GM21737 (cell line): ENCODE measurements around the gene ADGRB3.

Experiments used
- ATAC-seq: cut with Tn5 transposase; IDR thresholded peaks from one replicate; pipeline ENCODE4 v1.9.1; 2021; ENCODE audit warnings: mild to moderate bottlenecking, moderate library complexity; ENCODE audit not compliant: unreplicated experiment

ADGRB3 gene

DNA sequence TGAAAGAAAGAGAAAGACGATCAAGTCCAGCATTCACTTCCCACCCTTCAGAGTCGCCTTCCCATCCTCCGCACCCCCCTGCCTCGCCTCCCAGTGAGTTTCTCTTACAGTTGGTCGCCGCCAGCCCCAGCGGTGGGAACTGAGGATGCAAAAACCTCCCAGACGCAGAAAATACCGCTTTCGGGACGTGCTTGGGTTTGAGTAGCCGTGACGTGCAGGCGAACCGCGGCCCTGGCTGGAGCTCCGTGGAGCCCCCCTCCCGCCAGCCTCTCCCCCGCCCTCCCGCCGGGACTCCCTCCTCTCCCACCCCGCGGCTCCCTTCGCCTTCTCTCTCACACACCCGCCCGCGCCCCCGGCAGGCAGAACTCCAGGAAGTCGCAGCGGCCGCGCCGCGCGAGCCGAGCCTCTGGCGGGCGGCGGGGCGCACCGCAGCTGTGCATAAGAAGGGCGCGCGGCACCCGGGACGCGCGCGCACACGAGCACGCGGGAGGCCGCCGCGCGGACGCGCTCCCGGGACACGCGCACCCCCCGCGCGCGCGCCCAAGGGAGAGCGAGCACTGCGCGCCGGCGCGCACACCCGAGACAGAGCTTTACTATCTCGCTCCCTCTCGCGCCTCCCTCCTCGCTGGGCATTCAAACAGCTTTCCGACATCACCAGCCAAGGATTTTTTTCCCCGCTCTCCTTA, at the start of gene ADGRB3:
ADGRB3 (plus strand) TSS at position 557 of the 686 bp plus-strand sequence. CDS start 3,394 bp downstream, outside the sequence.
- ATAC-seq: peak; percentile 69

DNA sequence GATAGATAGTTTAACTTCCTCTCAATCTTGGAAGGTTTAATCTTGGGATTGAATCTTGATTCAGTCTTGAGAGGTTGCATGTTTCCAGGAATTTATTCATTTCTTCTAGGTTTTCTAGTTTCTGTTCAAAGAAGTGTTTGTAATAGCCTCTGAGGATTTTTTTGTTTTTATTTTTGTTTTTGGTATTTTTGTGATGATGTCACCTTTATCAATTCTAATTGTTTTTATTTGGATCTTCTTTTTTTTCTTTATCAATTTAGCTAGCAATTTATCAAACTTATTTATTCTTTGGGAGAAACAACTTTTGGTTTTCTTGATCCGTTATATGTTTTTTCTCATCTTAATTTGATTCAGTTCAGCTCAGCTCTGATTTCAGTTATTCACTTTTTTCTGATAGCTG, 41.5 kb upstream of the ADGRB3 start:
- ATAC-seq: no peak

DNA sequence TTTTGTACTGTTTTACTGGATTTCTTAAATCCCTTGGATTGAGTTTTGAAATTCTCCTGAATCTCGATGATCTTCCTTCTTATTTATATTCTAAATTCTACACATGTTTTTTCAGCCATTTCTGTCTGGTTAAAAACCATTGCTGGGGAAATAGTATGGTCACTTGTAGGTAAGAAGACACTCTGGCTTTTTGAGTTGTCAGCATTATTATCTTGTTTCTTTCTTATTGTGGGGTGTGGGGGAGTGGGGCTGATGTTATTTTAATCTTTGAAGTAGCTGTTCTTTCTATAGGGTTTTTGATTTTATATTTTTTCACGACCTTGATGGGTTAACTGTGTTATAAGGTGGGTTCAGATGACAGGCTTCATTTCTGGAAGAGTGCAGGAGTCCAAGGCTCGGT, 37.4 kb upstream of the ADGRB3 start:
- ATAC-seq: no peak

DNA sequence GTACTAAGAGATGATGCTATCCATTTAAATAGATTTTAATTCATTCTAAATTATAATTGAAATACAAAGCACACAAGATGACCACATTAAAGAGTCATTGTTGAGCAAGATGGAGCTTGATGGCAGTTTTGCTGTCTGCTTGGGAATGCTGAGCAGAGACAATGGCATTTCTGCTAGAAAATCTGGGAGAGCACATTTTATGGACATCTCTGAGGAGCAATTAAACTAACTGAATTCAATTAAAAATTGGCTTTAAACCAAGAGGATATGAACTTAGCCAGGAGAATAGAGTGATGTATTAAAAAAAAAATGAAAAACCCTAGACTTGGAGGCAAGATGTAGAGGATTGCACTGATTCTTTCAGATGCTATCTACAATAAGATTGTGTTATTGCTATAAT, 19.1 kb upstream of the ADGRB3 start:
- no peak for ATAC-seq

DNA sequence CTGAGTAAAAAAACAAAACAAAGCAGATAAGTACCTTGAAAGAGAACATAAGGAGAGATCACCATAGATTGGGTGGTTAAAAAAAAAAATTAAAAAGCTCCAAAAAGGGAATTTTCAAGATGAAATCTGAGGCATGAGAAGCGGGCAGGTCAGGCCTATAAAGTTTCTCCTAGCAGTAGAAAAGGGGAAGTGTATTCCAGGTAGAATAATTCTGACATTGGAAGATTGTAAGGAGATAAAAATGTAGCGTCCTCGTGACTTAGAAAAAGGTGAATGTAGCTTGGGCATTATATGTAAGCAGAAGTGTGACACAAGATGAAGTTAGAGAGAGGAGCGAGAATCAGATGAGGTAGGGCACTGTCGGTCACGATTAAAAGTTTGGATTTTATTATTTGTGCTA, 9.1 kb upstream of the ADGRB3 start:
- no peak for ATAC-seq

DNA sequence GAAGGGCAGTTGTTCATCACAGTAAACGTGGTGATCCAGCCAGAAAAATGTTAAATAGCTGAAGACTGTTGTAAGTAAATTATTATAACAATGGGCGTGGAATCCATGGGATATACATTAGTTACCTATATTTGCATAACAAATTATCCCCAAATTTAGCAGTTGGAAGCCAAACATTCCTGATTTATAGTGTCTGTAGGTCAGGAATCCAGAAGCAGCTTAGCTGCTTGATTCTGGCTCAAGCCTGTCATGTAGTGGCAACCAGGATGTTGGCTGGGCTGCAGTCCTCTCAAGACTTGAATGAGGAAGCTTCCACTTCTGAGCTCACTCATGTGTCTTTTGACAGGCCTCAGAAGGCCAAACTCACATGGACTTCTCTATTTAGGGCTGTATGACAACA, 6.9 kb upstream of the ADGRB3 start:
- ATAC-seq: no peak

DNA sequence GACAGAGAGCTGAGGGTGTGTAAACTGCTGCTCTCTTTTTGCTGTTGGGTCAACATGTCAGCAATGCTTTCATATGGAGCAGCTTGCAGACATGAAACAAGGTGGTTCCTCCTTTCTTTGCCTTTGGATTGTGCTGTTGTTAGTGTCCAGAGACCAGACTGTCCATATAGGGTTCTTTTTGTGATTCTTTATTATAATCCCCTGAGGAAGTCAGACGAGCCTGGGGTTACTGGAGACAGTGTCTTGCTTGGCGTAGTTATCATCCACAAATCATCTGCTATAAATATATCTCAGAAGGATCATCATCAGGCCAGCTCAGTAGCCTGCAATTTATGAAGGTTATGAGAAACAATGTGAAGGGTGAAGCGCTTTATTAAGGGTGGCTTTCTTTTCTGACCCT, 2.3 kb upstream of the ADGRB3 start:
- no peak for ATAC-seq

DNA sequence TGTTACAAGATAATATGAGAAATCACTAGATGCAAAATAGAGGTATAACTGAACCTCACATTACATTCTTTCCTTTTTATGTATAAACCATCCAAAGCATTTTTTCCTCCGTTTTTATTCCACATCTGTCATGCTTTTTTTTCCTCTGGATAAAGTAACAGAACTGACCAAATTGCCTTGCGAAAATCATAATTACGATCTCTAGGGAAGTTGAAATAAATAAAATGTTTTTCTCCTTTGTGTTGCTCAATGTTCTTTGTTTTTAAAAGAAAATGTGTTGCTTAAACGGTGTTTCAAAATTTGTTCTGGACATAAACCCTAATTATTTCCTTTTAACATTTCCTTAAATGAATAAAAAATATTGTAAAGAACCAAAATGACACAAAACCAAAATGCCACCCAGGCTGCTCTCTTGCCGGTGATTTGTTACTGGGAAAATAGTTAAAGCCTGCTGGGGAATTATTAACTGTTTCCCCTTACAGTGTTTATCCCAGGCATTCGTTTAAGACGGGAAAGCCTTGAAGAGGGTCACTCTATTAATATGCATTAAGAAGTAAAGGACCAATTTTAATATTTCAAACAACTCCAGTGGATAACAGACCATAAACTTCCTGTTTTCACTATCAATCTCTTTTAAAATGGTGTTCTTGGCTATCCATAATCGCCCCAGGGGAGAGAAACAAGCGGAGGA, 1.7 kb upstream of the ADGRB3 start:
- no peak for ATAC-seq

DNA sequence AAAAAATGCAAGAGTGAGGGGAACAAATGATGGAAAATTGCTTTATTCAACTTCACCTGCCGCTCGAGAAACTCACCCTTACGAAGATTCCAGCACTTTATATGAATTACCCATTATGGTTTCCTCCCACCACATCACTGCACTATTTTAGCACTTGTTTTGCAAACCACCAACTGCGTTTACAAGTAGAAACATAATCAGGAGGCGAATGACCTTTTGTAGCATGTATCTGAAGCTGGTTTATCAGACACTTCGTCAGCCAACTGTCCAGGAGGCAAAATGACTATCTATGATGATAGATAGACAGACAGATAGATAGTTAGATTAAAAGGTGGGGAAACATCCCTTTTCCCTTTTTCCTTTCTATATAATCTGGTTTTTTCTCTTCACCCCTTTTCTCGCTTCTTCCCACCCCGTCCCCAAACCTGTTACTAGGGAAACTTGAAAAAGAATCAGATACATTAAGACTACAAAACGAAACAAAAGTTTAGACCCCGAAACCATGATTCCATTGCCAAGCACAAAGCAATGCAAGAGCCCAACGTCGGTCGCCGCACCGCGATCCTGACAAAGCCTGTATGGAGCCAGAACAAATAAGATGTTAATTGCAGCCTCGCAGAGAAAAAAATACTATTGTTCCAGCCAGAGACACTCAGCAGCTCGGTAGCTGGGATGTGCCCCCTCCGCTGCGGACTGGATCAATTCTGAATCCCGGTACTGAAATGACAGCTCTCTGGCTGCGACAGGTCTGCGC, 933 bp upstream of the ADGRB3 start:
- ATAC-seq: no peak

DNA sequence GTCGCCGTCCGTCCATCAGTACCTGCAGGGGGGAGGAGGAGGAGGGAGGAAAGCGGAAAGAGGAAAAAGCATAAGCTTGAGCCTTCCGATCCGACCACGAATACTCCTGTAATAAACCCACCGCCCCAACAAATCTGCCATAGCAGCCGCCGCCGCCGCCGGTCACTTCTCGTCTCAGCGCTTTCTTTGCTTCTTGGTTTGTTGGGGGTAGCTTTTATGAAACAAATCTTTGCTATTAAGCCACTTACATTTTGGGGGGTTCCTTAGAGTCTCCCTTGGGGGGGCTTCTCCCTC, 277 bp downstream of the ADGRB3 start:
- ATAC-seq: no peak

DNA sequence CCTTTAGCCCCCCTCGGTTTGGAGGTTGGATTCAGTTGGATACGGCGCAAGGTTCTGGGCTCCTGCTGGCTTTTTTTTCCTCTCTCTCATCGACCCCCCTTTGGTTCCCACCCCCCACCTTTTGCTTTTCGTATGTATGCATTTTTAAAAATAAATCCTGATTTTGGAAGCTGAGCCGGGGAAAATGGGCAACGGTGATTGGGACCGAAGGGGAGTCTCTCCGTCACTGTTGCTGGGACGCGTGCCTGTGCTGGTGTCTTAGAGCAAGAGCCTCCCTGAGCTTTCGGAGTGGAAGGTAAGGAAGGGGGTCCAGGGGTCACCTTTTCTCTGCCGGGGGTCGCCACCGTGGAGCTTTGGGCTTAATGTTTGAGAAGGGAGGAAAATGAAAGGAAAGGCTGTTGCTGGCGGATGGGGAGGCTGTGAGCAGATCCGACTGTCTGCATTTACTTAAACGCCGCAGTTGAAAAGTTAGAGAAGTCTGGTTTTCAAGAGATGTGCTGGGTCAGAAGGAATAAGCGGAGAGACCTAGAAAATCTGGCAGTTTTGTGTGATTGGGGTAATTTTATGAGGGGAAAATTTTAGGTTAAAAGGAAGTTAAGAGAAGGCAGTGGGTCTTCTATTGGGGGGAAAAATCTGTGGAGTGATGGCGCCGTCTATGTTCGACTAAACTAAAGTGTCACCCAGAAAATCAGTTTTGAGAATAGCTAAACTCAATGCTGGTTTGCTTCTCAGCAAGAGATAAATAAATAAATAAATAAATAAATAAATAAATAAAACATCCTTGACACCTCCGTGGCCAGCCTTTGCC, 828 bp downstream of the ADGRB3 start:
- ATAC-seq: no peak

DNA sequence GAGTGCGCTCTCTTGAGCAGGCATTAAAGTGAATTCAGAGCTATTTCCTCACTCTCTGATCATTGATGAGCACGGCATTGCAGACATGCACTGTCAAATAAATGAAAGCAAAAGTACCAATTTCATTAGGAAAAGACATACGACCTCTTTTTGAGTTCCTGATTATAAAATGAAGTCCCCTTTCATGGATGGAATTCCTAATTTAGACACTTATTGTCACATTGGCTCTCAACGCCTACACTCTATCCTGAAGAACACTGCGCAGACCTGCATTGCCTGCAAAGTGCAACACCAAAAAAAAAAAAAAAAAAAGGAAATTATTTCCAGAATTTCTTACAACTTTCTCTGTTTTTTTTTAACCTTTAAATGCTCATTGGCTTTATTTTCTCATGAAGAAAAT, 1.6 kb downstream of the ADGRB3 start:
- ATAC-seq: no peak

DNA sequence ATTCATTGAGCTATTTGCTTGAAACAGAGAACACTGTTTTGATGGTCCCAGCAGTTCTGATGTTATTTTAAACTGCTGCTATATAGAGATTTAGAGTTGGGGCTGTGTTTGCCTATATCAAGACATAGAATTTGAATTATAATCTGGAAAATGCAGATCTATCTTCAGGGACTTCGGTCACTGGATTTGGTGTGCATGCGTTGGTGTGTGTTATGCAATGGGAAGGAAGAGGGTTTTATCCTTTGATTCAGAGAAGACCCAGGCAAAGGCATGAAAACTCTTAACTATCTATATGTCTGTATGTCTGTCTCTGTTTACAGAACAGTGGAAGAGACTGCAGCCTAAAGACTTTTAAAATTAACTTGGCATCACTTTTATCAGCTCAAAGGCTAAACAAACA, 2.0 kb downstream of the ADGRB3 start:
- ATAC-seq: no peak

DNA sequence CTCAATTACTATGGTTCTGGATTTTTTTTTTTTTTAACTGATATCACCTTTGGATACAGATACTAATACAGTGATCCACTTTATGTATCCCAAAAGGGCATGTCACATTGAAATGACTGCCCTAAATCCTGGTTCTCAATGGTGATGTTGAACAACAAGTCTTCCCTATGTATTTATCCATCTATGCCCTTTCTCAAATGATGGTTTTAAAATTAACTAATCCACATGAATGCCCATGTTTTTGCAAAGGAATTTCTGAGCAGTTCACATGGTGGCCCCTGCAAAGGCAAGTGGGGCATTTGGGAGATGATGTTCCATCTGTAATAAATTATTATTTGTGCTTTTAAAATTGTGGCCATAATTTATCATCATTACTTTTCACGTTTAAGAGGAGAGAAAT, 2.7 kb downstream of the ADGRB3 start:
- no peak for ATAC-seq

DNA sequence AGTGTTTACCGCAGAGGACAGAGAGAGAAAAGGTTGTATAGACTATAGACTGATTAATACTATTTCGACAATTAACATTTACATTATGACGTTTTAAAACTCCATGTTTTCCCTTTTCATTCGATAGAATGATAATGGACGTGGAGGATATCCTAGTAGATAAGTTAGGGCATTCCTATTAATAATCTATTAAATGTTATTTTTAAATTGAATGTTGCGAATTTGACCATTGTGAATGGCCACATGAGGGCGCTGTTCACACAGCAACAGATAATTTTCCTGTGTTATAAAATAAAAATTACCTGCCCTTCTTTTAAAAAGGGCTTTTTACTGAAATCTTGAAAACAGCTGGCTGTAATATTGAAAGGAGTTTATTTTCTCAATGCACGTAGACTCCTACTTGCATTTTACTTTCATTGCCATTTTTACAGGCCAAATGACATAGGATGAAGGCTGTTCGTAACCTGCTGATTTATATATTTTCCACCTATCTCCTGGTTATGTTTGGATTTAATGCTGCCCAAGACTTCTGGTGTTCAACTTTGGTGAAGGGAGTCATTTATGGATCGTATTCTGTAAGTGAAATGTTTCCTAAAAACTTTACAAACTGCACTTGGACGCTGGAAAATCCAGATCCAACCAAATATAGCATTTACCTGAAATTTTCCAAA, 3.3 kb downstream of the ADGRB3 start:
- no peak for ATAC-seq

DNA sequence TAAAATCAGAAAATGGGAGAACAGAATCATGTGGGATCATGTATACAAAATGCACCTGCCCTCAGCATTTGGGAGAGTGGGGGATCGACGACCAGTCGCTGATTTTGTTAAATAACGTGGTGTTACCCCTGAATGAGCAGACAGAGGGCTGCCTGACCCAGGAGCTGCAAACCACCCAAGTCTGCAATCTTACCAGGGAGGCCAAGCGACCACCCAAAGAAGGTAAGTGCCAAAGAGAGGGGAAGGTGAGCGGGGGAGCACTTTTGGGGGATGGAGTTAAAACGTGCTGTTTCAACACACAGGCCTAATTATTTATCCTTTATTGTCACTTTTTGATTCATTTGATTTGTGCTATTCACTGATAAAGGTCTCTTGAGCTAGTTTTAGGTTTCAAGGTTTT, 4.1 kb downstream of the ADGRB3 start:
- ATAC-seq: no peak

DNA sequence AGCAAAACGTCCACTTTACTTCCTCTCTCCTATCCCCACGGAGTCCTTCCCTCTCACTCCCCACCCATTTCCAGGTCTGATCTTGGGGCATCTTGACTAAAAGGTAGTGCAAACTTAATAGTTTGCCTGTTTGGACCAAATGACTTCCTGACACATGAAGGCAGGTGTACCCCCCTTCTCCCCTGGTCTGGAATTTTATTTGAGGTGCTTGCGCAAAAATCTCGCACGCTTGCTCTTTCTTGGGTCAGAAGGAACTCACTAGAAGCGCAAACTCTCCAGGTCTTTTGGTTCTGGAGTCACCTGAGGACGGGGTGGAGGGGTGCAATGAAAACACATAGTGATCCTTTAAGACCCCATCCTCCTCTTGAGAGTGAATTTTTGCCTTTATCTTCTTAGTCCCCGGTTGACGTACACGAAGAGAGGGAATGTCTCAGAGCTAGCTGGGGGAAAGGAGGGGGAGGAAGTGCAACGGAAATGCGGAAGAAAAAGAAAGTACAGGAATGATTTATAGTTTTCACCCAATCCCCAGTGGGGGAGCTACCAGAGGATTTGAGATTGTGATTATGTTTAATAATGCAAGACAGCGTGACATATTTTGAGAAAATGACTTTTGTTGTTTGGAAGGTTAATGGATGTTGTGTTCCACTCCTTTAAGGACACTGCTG, 4.9 kb downstream of the ADGRB3 start:
- ATAC-seq: no peak

DNA sequence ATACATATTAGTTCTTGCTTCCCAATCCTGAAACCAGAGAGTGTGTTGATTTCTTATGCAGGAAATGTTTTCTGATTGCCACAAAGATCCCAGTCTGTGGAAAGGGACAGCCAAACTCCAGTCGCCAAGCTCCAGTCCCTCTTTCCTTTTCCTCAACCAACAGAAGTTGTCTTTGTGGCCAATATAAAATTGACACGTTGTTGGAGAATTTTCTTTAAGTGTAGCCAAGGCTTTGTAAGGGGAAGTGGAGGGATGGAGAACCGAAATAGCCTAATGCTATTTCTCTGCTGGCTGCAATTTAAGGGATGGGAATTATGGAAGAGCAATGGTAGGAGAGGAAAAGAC, 5.4 kb downstream of the ADGRB3 start:
- no peak for ATAC-seq

DNA sequence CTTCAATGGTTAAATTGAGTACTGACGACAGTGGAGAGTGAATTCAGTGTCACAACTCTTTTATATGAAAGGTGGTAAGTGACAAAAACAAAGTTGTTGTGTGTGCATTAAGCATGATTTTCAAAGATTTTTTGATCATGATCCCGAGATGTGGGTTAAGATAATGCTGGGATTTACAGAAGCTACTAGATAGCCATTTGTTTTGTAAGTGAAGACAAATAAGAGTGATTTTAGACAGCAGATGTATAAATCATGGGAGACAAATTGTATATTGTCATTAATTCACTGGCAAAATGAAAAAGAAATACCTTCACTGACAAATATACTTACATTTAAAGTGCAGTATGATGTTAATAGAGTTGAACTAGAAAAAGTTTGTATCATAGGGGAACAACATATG, 6.1 kb downstream of the ADGRB3 start:
- no peak for ATAC-seq

DNA sequence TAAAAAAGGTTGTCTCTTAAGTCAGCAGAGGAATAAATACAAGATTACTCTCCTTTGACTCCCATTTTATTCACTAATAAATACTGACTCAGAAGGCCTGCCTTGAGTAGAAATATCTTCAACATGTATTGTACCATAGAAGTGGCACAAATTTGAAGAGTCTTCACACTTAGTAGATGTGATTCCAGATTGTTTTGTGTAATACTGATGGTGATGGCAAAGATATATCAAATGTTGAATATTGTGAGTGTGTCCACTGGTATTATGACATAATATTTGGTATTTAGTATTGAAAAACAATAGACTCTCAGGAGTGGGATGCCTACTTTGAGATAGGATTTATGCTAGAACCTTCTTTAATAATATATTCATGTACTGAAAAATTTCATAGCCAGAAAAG, 7.0 kb downstream of the ADGRB3 start:
- no peak for ATAC-seq

DNA sequence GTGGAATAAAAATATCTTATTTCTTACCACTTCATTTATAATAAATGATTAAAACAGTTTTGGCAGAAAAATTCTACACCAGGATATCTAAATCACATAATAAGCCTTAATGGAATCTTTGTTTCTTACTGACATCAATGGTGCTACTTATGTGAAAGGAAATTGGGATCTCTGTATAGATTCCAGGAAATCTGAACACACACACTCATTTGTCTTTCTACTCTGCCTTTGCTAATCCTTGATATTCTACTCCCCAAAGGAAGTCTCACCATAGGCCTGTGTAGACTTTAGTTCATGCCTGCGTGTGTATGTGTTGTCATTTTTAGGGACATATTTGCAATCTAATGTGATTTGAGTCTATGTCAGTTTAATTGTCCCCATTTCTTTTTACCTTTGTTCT, 7.9 kb downstream of the ADGRB3 start:
- ATAC-seq: no peak
